Activated naive CD4-positive, alpha-beta T cell treated with anti-CD3 and anti-CD28 coated beads, Interleukin-2, amount 50 U/mL, for 16 hours (primary cell): ENCODE results near the gene AP4E1.
"Not testable (repeated sequence)": the region's sequence is repeated elsewhere in the genome, so short reads cannot be mapped to it uniquely, and the experiment has no call there.

Experiments
- DNase-seq: peaks from one replicate; pipeline ENCODE4 v3.0.0-alpha.2; 2020

Gene AP4E1

DNA sequence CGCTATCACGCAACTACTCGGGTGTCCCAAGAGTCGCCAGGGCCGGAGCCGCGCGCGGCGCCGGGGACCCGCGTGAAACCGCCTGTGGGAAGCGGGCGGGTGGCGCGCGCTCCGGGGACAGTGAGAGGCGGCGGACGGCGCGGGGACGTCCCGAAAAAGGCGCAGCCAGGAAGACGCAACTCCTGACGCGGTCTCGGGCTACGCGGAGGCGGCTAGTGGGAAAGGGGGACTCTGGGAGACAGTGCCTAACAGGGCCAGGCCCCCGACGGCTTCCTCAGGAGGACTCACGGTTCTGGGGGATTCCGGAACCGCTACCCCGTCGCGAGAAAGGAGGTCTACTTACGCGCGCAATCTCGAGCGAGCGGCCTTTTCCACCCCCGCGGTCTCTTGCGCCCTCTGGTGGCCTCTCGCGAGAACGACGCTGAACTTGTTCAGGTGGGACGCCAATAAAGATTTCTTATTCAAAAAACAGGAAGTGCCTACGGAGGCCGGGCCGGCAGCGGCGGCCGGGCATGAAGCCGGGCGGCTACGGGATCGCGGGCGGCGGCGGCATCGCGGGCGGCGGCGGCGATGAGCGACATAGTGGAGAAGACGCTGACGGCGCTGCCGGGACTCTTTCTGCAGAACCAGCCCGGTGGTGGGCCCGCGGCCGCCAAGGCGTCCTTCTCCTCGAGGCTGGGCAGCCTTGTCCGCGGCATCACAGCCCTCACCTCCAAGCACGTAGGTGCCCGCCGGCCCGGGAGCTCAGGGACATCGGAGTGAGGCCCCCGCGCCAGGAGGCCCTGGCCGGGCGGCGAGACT is at the start of gene AP4E1:
TSS of gene AP4E1 (plus strand) at position 475 of the 801 bp plus-strand sequence. CDS start at position 571, 96 bp downstream.
- peak; percentile 92 for DNase-seq

DNA sequence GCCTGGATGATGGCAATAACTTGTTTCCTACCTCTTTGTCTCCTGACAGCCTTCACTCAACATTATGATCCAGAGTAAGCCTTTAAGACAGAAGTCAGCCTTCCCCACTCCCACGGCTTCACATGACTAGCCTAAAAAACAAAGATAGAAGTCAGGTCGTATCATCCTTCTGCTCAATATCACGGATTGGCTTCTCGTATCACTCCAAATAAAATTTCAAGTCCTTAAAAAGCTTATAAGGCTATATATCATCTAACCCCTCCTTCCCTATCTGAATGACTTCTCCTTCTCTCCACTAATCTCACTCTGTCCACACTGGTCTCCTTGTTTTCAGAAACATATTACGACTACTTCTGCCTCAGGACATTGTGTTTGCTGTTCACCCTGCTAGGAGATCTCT is 47.7 kb upstream of the AP4E1 start:
- no peak for DNase-seq

DNA sequence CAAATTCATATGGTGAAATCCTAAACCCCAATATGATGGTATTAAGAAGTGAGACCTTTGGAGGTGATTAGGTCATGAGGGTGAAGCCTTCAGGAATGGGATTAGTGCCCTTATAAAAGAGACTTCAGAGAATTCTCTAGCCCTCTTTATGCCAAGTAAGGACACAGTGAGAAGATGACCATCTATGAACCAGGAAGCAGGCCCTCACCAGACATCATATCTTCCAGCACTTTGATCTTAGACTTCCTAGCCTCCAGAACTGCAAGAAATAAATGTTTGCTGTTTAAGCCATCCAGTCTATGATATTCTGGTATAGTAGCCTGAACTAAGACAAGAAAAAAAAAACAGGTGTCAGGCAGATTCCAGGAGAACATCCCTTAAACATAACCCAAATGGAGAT is 45.9 kb upstream of the AP4E1 start:
- DNase-seq = no peak

DNA sequence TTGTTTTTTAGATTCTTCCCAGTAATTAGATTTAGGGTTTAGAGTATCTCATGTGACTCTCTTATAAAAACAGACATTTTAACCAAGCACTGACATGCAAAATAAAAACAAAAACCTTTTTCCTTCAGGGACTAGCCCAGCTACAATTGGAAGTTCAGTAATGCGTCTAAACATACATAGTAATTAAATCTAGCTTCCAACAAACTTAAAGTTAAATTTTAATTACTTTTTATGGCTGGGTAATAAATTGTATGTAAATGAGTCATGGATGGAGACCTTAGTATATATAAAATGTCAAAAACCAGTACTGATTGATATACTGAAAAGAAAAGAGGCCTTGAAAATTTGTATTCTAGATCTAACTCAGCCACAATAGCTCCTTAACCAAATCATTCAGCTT is 43.6 kb upstream of the AP4E1 start:
- DNase-seq = no peak

DNA sequence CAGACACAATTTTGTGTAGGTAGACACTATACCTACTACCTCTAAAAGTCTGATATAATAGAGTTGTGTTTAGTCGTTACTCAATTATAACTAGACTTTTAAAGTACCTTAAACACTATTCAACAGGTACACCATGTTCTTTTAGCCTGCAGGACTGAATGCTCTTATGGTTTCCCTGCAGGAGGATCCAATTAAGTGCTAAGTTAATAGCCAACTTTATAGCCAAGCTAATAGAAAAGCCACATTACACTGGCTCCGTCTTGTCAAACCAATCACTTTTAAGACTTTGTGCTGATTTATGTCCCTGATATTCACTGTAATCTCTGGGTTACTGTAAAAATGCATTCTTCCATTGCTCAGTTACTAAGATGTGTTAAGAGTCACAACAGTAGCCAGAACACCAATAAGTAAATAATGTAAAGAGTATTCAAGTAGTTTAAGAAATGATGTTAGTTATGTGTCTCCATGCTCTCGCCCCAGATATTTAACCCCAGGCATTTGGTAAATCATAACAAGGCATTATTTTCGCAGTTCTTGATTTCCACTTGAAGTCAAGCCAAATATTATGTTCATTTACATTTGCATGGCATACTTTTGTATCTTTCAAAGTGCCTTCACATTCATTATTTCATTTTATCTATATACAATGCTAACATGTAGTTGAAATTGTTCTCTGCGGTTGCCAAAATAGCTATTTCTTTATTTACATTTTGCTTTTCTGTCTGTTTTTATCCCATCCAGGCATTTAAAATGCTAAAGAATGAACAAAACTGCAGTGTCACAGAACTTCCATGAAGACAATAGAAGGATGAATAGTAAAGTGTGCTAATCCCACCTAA is 42.7 kb upstream of the AP4E1 start:
- DNase-seq = no peak

DNA sequence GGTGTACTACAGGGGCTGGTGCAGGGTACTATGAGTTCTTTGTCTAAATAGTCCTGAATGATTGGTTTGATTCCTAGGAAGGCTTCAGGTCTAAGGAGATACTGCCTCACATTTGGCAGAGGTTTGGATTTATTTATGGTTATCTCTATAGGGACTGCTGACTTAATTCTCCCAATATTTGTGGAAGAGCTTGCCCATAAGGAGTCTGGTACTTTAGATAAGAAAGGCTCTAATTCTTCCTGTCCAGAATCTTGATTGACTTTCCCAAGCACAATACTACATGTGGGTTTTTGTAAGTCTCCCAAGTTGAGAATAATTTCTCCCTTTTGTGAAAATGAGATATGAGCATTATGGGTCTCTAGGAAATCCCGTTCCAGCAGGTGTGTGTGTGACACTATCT is 36.7 kb upstream of the AP4E1 start:
- no peak for DNase-seq

DNA sequence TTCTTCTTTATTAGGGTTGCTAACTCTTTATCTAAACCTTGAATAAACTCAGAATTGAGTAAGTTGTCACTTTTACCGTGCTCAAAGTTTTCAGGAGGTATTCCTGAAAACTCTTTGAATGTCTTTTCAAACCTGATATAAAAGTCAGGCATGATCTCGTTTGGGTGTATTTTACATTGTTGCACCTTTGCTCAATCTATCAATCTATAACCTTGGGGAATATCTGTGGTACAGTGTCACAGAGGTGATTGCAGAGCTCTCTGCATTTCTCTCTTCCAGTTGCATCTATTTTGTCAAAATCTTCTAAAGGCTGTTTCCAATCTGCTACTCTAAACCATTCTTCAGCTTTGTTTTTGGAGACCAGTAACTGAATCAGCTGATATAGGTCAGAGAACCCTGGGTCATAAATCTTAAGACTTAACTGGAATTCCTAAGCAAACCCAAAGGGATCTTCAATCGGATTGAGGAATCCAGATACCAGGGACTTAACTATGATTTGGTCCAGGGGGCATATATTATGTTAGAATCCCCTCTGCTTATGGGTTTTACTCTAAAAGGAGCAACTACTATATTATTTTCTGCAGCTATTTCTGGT is 35.6 kb upstream of the AP4E1 start:
- DNase-seq = no peak

DNA sequence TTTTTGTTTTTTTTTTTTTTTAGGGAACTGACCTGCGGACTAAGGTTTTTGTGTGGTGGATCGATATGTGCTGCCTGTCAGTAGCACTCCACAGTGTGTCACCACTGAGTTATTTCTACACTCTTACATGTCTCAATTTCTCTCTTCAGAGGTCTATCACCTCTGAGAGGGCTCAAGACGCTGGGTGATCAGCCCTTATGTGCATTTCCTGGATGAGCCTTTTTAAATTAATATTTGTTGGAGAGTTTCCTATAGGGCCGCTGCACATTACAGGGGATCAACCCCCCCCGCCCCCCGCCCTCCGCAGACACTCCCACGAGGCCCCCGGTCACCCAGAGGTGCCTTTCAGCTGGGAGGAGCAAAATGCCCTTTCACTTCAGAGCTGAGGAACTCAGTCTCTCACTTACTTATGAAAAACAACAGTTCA is 34.5 kb upstream of the AP4E1 start:
- no peak for DNase-seq

DNA sequence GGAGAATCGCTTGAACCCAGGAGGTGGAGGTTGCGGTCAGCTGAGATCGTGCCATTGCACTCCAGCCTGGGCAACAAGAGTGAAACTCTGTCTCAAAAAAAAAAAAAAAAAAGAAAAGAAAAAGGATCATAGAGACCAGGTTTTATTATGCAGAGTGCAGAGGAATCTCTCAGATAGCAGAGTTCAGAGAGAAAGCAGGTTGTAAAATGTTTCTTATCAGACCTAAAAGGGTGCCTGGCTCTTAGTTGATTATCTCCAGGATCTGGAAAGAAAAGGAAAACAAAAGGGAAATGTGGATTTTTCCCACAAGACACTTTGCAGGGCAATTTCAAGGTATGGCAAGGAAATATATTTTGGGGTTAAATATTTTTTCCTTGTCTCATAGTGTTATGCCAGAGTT is 33.2 kb upstream of the AP4E1 start:
- DNase-seq = not testable (repeated sequence)

DNA sequence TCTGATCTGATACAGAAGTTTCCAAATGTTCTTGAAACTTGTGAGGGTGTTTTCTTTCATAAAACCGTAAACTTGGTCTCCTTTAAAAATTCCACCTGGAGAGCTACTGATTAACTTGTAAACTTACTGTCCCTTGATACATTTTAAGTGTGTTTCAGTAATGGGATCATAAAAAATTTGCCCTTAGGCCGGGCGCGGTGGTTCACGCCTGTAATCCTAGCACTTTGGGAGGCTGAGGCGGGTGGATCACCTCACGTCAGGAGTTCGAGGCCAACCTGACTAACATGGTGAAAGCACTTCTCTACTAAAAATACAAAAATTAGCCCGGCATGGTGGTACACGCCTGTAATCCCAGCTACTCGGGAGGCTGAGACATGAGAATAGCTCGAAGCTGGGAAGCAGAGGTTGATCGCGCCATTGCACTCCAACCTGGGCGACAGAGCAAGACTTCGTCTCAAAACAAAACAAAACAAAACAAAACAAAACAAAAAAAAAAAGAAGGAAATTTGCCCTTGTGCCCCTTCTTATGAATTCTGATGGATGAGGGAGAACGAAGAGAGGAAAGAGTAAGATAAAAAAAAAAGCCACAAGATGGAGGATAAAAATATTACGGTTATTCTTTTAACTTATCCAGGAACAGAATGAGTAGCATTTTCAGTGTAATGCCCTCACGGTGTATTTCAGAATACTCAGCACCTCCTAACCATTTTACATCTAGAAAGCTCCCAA is 32.1 kb upstream of the AP4E1 start:
- no peak for DNase-seq

DNA sequence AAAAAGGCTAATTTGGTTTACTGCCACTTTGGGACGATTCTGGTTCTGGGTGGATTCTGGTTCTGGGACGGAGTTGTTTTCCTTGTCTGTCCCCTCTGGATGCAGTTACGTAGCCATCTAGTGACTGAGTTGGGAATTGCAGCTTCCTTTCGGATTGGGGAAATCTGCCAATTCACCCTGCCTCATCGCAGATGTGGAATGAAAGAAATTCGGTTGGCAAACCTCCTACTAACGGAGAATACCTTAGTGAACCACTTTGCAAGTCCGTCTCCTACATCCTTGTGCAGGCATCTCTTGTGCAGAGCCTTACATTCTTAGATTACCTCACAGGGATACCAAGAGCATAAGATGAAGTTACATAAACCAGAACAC is 31.5 kb upstream of the AP4E1 start:
- DNase-seq = peak; percentile 57

DNA sequence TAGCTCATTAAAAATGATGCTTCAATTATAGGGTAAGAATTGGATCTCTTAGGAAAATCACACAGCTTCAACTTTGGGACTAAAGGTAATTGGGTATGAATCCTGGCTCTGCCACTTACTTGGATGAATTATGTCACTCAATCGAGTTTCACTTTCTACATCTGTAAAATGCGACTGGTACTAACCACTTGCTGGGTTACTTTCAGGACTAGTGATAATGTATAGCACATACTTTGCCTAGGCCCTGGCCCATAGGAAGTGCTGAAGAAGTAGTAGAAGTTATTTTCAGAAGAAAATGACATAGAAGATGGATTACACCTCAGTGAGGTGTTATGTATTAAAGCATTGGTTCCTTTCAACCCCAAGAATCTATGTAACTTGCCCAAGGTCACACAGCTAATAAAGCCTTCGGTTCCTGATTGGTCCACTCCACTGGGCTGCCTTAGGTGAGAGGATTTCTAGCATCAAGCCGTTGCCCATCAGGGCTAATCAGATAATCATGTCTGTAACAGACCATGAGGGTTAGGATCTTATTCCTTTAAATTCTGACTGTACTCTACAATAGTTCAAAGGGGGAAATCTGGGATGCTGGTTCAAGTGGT is 29.4 kb upstream of the AP4E1 start:
- no peak for DNase-seq

DNA sequence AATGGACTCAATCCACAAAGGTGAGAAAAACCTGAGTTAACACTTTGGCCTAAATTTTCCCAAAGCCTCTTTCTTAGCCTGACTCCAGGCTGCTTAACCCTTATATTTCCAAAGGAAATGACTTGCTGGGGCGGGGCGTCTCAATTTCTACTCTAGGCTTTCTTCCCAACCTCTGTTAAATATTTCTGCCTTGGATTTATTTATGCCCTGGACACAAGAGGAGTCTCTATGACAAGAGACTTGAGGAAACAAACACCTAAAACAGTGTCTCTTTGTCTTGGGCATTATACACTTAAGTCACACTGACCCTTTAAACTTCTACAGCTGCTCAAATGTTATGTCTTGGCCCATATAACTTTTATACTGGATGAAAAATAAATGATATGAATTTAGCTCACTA is 28.3 kb upstream of the AP4E1 start:
- no peak for DNase-seq

DNA sequence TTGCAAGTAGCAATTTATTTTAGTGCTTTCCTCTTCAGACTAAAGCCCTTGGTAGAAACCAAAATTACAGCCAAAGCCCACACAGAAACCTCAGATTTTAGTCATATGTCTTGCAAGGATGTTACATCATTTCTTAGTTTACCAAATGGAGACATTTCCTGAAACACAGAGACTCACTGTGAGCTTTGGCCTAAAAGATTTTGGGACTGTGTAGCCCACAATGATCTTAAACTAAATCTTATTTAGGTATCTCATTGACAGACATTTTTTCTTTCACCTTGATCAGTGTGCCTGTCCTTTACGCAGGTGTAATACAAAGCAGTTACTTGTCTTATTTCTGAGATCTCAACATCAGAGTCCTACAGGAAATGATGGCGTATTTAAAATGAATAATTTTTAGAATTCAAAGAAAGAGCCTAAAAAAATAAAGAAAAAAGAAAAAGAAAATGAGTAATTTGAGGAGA is 27.8 kb upstream of the AP4E1 start:
- DNase-seq = no peak

DNA sequence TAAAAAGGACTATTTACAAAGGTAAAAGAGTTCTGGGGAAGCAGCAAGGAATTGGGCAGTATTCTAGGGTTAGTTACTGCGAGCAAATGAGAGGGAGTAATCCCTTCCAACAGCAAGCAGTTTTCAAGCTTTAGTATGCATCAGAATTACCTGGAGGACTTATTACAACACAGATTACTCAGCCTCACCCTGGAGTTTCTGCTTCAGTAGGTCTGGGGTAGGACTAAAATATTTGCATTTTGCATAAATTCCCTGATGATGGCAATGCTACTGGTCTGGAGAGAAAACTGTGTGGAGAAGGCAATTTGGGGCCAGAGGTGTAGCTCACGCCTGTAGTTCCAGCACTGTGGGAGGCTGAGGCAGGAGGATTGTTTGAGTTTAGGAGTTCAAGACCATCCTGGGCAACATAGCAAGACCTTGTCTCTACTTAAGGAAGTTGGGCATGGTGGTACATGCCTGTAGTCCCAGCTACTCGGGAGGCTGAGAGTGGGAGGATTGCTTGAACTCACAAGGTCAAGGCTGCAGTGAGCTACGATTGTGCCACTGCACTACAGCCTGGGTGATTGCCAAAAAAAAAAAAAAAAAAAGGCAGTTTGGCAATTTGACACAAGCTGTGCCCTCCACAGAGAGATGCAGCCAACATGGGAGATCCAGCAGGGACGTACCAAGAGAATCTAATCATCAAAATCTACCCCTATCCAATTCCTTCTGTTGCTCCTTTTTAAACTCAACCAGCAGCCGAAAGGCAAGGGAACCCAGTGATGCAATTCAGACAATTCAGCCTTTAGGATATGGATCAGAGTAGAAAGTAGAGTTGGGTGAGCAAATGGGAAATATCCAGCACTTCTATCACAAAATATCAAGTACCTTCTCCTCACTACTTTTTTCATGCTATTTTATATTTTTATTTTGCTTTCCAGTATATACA is 27.1 kb upstream of the AP4E1 start:
- no peak for DNase-seq

DNA sequence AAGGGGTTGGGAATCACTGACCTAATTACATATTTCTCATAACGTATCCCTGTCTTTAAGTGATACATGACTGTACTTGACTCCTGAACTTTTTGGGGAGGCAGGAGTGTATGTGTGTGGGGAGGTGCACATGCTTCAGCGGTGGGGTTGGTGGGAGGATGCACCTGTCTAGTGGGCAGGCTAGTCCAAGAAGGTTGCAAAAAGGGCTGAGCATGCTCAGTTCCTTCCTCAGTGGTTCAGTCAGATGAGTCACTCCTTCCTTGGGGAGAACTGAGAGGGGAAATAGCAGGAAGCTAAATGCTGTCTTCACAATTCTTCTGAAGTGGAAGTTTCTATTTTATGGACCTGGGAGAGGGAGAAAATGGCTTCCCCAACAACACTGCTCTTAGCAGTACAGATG is 24.6 kb upstream of the AP4E1 start:
- DNase-seq = no peak

DNA sequence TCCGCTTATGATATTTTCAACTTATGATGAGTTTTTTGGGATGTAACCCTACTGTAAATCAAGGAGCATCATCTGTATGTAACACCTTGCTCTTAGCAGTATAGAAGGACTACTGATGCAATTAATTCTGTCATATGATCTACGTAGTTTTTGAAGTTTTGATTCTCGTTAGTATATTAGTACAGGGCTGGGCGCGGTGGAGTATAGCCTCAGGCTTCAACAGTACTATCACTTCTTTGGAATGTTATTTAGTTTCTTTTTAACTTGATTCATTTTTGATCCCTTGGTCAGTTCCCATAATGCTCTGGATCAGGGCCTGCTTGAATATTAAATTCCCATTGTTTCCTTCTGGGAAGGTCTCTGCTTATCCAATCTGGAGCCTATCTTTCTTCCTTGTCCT is 23.9 kb upstream of the AP4E1 start:
- DNase-seq = no peak

DNA sequence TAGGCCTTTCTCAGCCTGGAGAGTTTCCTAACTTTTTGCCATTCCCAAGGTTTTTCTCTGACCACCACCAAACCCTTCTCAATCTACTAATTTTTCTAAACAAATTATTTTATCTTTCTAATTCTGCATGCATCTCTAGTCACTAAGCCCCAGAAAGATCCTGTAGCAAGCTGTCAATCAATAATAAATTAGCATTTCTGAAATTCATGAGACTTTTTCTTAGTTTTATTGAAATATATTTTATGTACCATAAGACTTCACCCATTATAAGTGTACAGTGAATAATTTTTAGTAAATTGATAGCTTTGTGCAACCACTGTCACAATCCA is 22.4 kb upstream of the AP4E1 start:
- DNase-seq = no peak

DNA sequence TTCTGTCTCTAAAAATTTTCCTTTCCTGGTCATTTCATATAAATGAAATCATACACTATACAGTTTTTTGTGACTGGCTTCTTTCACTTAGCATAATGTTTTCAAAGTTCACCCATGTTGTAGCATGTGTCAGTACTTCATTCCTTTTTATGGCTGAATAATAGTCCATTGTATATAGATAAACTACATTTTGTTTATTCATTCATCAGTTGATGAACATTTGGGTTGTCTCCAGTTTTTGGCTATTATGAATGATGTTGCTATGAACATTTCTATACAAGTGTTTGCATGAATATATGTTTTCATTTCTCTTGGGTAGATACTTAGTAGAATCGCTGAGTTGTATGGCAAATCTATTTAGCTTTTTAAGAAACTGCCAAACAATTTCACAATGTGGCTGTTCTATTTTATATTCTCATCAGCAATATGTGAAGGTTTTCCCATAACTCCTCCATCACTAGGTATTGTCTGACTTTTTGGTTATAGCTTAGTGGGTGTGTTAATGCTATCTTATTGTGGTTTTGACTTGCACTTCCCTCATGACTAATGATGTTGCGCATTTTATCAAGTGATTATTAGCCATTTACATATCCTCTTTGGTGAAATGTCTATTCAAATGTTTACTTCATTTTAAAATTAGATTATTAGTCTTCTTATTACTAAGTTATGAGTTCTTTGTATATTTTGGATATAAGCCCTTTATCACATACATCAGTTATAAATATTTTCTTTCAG is 21.7 kb upstream of the AP4E1 start:
- DNase-seq = no peak

DNA sequence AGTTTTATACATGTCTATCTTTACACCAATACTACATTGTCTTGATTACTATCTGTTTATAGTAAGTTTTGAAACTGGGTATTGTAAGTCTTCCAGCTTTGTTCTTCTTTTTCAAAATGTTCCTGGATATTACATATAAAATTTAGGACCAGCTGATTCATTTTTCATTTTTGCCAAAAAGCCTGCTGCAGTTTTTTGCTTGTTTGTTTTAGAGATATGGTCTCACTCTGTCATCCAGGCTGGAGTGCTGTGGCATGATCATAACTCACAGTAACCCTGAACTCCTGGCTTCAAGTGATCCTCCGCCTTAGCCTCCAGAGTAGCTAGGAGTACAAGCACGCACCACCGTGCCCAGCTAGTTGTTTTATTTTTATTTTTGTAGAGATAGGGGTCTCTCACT is 20.4 kb upstream of the AP4E1 start:
- no peak for DNase-seq

DNA sequence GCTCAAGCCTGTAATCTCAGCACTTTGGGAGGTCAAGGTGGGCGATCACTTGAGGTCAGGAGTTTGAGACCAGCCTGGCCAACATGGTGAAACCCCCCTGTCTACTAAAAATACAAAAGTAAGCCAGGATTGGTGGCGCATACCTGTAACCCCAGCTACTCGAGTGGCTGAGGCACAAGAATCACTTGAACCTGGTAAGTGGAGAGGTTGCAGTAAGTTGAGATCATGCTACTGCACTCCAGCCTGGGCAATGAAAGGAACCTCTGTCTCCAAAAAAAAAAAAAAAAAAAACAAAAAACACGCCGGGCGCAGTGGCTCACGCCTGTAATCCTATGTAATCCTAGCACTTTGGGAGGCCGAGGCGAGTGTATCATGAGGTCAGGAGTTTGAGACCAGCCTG is 18.9 kb upstream of the AP4E1 start:
- no peak for DNase-seq
